MM.1S (cell line): ENCODE data around the gene AHCYL1.

Source experiments
- DNase-seq: peaks from one replicate; pipeline ENCODE4 v3.0.0-alpha.2; 2015
- H2AFZ ChIP-seq: fragments of 300-600 bp; sonication (generic); 2 replicates; pipeline ENCODE4 v1.6.0; 2016; ENCODE audit warnings: antibody characterized with exemption, low read length
- H3F3A ChIP-seq: fragments of 300-600 bp; sonication (generic); 2 replicates; pipeline ENCODE4 v1.6.1; 2016; ENCODE audit warnings: mild to moderate bottlenecking, antibody characterized with exemption, low read length, moderate library complexity, mixed read lengths; ENCODE audit not compliant: insufficient read depth
- H3K27ac ChIP-seq: fragments of 300-600 bp; sonication (generic); 2 replicates; pipeline ENCODE4 v1.5.1; 2016; ENCODE audit warnings: mild to moderate bottlenecking, low read length
- H3K27me3 ChIP-seq: fragments of 300-600 bp; sonication (generic); replicated peaks from 2 replicates; pipeline ENCODE4 v1.6.0; 2016; ENCODE audit warnings: low read length; ENCODE audit not compliant: insufficient read depth
- H3K36me3 ChIP-seq: fragments of 300-600 bp; sonication (generic); replicated peaks from 2 replicates; pipeline ENCODE4 v1.6.1; 2016; ENCODE audit warnings: mild to moderate bottlenecking, low read length, mixed read lengths; ENCODE audit not compliant: insufficient read depth
- H3K4me1 ChIP-seq: fragments of 300-600 bp; sonication (generic); 2 replicates; pipeline ENCODE4 v1.6.1; 2016; ENCODE audit warnings: low read length, mixed read lengths
- H3K4me2 ChIP-seq: fragments of 300-600 bp; sonication (generic); 2 replicates; pipeline ENCODE4 v1.6.0; 2016; ENCODE audit warnings: low read depth, low read length
- H3K4me3 ChIP-seq: fragments of 300-600 bp; sonication (generic); 2 replicates; pipeline ENCODE4 v1.5.1; 2016; ENCODE audit warnings: low read length, mixed read lengths
- H3K79me2 ChIP-seq: fragments of 300-600 bp; sonication (generic); 2 replicates; pipeline ENCODE4 v1.6.1; 2016; ENCODE audit warnings: mixed run types, low read length, mixed read lengths
- H3K9ac ChIP-seq: fragments of 300-600 bp; sonication (generic); 2 replicates; pipeline ENCODE4 v1.6.1; 2016; ENCODE audit warnings: low read length, mixed read lengths
- H3K9me2 ChIP-seq: fragments of 300-600 bp; sonication (generic); replicated peaks from 2 replicates; pipeline ENCODE4 v1.6.1; 2016; ENCODE audit warnings: mild to moderate bottlenecking, low read length, mixed read lengths; ENCODE audit not compliant: insufficient read depth
- H3K9me3 ChIP-seq: fragments of 300-600 bp; sonication (generic); replicated peaks from 2 replicates; pipeline ENCODE4 v1.6.1; 2016; ENCODE audit warnings: mild to moderate bottlenecking, low read length, mixed read lengths; ENCODE audit not compliant: insufficient read depth
- H4K20me1 ChIP-seq: fragments of 300-600 bp; sonication (generic); 2 replicates; pipeline ENCODE4 v1.6.1; 2016; ENCODE audit warnings: mild to moderate bottlenecking, low read length, moderate library complexity, mixed read lengths; ENCODE audit not compliant: insufficient read depth
- CTCF ChIP-seq: fragments of 300-600 bp; sonication (generic); IDR thresholded peaks from 2 replicates; pipeline ENCODE4 v1.5.1; 2016; ENCODE audit warnings: antibody characterized with exemption, low read length, mixed read lengths
- EZH2 ChIP-seq: fragments of 300-600 bp; sonication (generic); optimal IDR thresholded peaks from 2 replicates; pipeline ENCODE3; 2017; ENCODE audit warnings: low read depth, mild to moderate bottlenecking, antibody characterized with exemption, low read length, mixed read lengths
- EZH2phosphoT487 ChIP-seq: fragments of 300-600 bp; sonication (generic); IDR thresholded peaks from 2 replicates; pipeline ENCODE4 v1.6.1; 2018; ENCODE audit warnings: antibody characterized with exemption, low read length

Gene AHCYL1

GRCh38 chr1:109979489-109980091 lies 5.0 kb upstream of the AHCYL1 start:
- TF ChIP-seq CTCF (no peak), EZH2phosphoT487 (no peak), EZH2 (no peak)
- Histone ChIP-seq H3K4me2 (no peak overlapping the region), H3K9ac (no peak overlapping the region), H3K36me3 (no peaks in the 10 kb centered on the region), H3K27ac (no peak overlapping the region), H3K4me1 (no peaks in the 10 kb centered on the region), H3K9me3 (no peaks in the 10 kb centered on the region), H3K4me3 (no peak overlapping the region), H2AFZ (no peak overlapping the region), H3K27me3 (no peaks in the 10 kb centered on the region), H3K79me2 (no peaks in the 10 kb centered on the region), H3F3A (no peaks in the 10 kb centered on the region), H3K9me2 (no peaks in the 10 kb centered on the region), H4K20me1 (no peaks in the 10 kb centered on the region)
- no peak for DNase-seq

- no peaks in the 10 kb centered on the region for H3K27me3 ChIP-seq
- no peak overlapping the region for H3K4me2 ChIP-seq
- H3K9me2 ChIP-seq, result no peaks in the 10 kb centered on the region
- no peaks in the 10 kb centered on the region for H3K4me1 ChIP-seq
- TF ChIP-seq EZH2 (no peak), CTCF (peak; percentile 50), EZH2phosphoT487 (no peak)
- no peak overlapping the region for H2AFZ ChIP-seq
- H3K27ac ChIP-seq, result no peak overlapping the region
- no peak for DNase-seq
- no peak overlapping the region for H3K9ac ChIP-seq
- peaks cover 5% of the 10 kb centered on the region for H3K79me2 ChIP-seq
- no peaks in the 10 kb centered on the region for H3K36me3 ChIP-seq
- H3K9me3 ChIP-seq, result no peaks in the 10 kb centered on the region
- no peak overlapping the region for H3K4me3 ChIP-seq
- no peaks in the 10 kb centered on the region for H4K20me1 ChIP-seq
- no peaks in the 10 kb centered on the region for H3F3A ChIP-seq
Measured at GRCh38 chr1:109980324-109981003, 4.1 kb upstream of the AHCYL1 start.

- no peaks in the 10 kb centered on the region for H3K4me1 ChIP-seq
- no peaks in the 10 kb centered on the region for H4K20me1 ChIP-seq
- no peaks in the 10 kb centered on the region for H3K9me3 ChIP-seq
- TF ChIP-seq CTCF, result no peak
- no peak for TF ChIP-seq EZH2
- TF ChIP-seq EZH2phosphoT487, result no peak
- H3K27ac ChIP-seq, result no peak overlapping the region
- H3K4me3 ChIP-seq, result no peak overlapping the region
- no peak overlapping the region for H3K9ac ChIP-seq
- no peaks in the 10 kb centered on the region for H3K36me3 ChIP-seq
- no peaks in the 10 kb centered on the region for H3F3A ChIP-seq
- H2AFZ ChIP-seq, result no peak overlapping the region
- peaks cover 10% of the 10 kb centered on the region for H3K79me2 ChIP-seq
- no peak overlapping the region for H3K4me2 ChIP-seq
- H3K27me3 ChIP-seq, result no peaks in the 10 kb centered on the region
- DNase-seq, result no peak
- H3K9me2 ChIP-seq, result no peaks in the 10 kb centered on the region
Measured at GRCh38 chr1:109981004-109981335, 3.6 kb upstream of the AHCYL1 start.
